ENCODE data around the gene HOXD9. TPM values are rescaled to one million over a fixed set of nuclear protein-coding genes. Genes with fewer than 3 reads are reported as not detected.

The HOXD9 gene
- total RNA-seq, 2 experiments from 2014 or later, result not detected

GRCh38 chr2:176079831-176080539, 42.5 kb upstream of the HOXD9 start:
- Mint-ChIP-seq H3K27me3 (peaks cover 80% of the 10 kb centered on the region), H3K4me1 (ENCODE audit: low read depth) (peaks cover 10% of the 10 kb centered on the region), H3K36me3 (ENCODE audit: low read depth) (peaks cover 25% of the 10 kb centered on the region), H3K4me3 (peak overlapping the region; percentile 23), H3K27ac (no peak overlapping the region), H3K9me3 (peaks cover 28% of the 10 kb centered on the region)
- DNase-seq (peak; percentile 42), ATAC-seq (peak; percentile 30)
- ChIA-PET CTCF (interaction anchor here (0.6 to 2.4 kb wide), 4 partner anchors 18 to 390 kb away, joined by 3 to 7 read pairs (median 4); no protein-coding TSS in a partner anchor), POLR2A (interaction anchor here (1.8 kb wide), 1 partner anchor 25 kb away, joined by 5 read pairs; no protein-coding TSS in a partner anchor)
- intact Hi-C loops (cut with micrococcal nuclease), result no loop called here
- peak; percentile 58 for TF ChIP-seq CTCF (IDR thresholded peaks at IDR 0.05)

- DNase-seq, result peak; percentile 41
- ChIA-PET POLR2A (interaction anchor here (0.7 to 1.8 kb wide), 2 partner anchors 24 to 87 kb away, joined by 3 to 5 read pairs; no protein-coding TSS in a partner anchor), CTCF (interaction anchor here (0.6 to 2.4 kb wide), 5 partner anchors 17 to 390 kb away, joined by 3 to 7 read pairs (median 4); no protein-coding TSS in a partner anchor)
- H3K36me3 Mint-ChIP-seq (ENCODE audit: low read depth), result peaks cover 25% of the 10 kb centered on the region
- peaks cover 79% of the 10 kb centered on the region for H3K27me3 Mint-ChIP-seq
- intact Hi-C loops (cut with micrococcal nuclease), result no loop called here
- no peak for ATAC-seq
- H3K4me3 Mint-ChIP-seq, result no peak overlapping the region
- peak overlapping the region; percentile 30 for H3K27ac Mint-ChIP-seq
- peaks cover 10% of the 10 kb centered on the region for H3K4me1 Mint-ChIP-seq (ENCODE audit: low read depth)
- no peak for TF ChIP-seq CTCF (IDR thresholded peaks at IDR 0.05)
- peaks cover 23% of the 10 kb centered on the region for H3K9me3 Mint-ChIP-seq
Measured at GRCh38 chr2:176080540-176081375, 41.8 kb upstream of the HOXD9 start.

- peaks cover 76% of the 10 kb centered on the region for H3K27me3 Mint-ChIP-seq
- H3K27ac Mint-ChIP-seq, result peak overlapping the region; percentile 30
- TF ChIP-seq CTCF (IDR thresholded peaks at IDR 0.05), result no peak
- peak overlapping the region; percentile 31 for H3K4me3 Mint-ChIP-seq
- H3K36me3 Mint-ChIP-seq (ENCODE audit: low read depth), result peaks cover 25% of the 10 kb centered on the region
- no peak for ATAC-seq
- peaks cover 23% of the 10 kb centered on the region for H3K9me3 Mint-ChIP-seq
- H3K4me1 Mint-ChIP-seq (ENCODE audit: low read depth), result peaks cover 10% of the 10 kb centered on the region
- DNase-seq, result no peak
- intact Hi-C loops (cut with micrococcal nuclease), result no loop called here
- CTCF ChIA-PET, result interaction anchor here (1.6 to 2.4 kb wide), 4 partner anchors 17 to 45 kb away, joined by 3 to 7 read pairs (median 6); no protein-coding TSS in a partner anchor
- POLR2A ChIA-PET, result interaction anchor here (1.2 kb wide), 1 partner anchor 11 kb away, joined by 3 read pairs; no protein-coding TSS in a partner anchor
Measured at GRCh38 chr2:176081376-176081836, 41.1 kb upstream of the HOXD9 start.

GRCh38 chr2:176081837-176082524, 40.5 kb upstream of the HOXD9 start:
- Mint-ChIP-seq H3K27ac (no peak overlapping the region), H3K36me3 (ENCODE audit: low read depth) (peaks cover 25% of the 10 kb centered on the region), H3K9me3 (peaks cover 23% of the 10 kb centered on the region), H3K27me3 (peaks cover 78% of the 10 kb centered on the region), H3K4me3 (peak overlapping the region; percentile 31), H3K4me1 (ENCODE audit: low read depth) (peaks cover 10% of the 10 kb centered on the region)
- ChIA-PET POLR2A (interaction anchor here (1.2 kb wide), 1 partner anchor 11 kb away, joined by 3 read pairs; no protein-coding TSS in a partner anchor), CTCF (interaction anchor here (1.6 to 2.2 kb wide), 3 partner anchors 19 to 45 kb away, joined by 3 to 7 read pairs (median 4); no protein-coding TSS in a partner anchor)
- DNase-seq, result no peak
- TF ChIP-seq CTCF (IDR thresholded peaks at IDR 0.05), result no peak
- intact Hi-C loops (cut with micrococcal nuclease), result no loop called here
- ATAC-seq, result no peak
